ENCODE data around the gene CTSW.

CTSW gene

GRCh38 chr11:65919573-65920371 is 40.1 kb downstream of the CTSW start:
- no peak for TF ChIP-seq POLR2A (IDR thresholded peaks at IDR 0.05; ENCODE audit: low read depth, low read length)
- no peak for FAIRE-seq
- no peak for DNase-seq (ENCODE audit: insufficient read length, low spot score)

GRCh38 chr11:65920372-65920802 is 40.8 kb downstream of the CTSW start:
- DNase-seq (ENCODE audit: insufficient read length, low spot score) (no peak), FAIRE-seq (no peak)
- TF ChIP-seq POLR2A (IDR thresholded peaks at IDR 0.05; ENCODE audit: low read depth, low read length) = no peak

GRCh38 chr11:65921033-65921555 is 41.5 kb downstream of the CTSW start:
- DNase-seq (ENCODE audit: insufficient read length, low spot score) (no peak), FAIRE-seq (no peak)
- no peak for TF ChIP-seq POLR2A (IDR thresholded peaks at IDR 0.05; ENCODE audit: low read depth, low read length)

GRCh38 chr11:65921876-65922275 is 42.2 kb downstream of the CTSW start:
- FAIRE-seq (no peak), DNase-seq (ENCODE audit: insufficient read length, low spot score) (no peak)
- TF ChIP-seq POLR2A (IDR thresholded peaks at IDR 0.05; ENCODE audit: low read depth, low read length) = no peak

- no peak for DNase-seq (ENCODE audit: insufficient read length, low spot score)
- no peak for FAIRE-seq
- TF ChIP-seq POLR2A (IDR thresholded peaks at IDR 0.05; ENCODE audit: low read depth, low read length) = no peak
Measured at GRCh38 chr11:65922565-65922964, 42.9 kb downstream of the CTSW start.

- TF ChIP-seq POLR2A (IDR thresholded peaks at IDR 0.05; ENCODE audit: low read depth, low read length) = no peak
- DNase-seq (ENCODE audit: insufficient read length, low spot score) (no peak), FAIRE-seq (no peak)
Measured at GRCh38 chr11:65925397-65925796, 45.8 kb downstream of the CTSW start.

GRCh38 chr11:65927904-65928397 is 48.3 kb downstream of the CTSW start:
- no peak for TF ChIP-seq POLR2A (IDR thresholded peaks at IDR 0.05; ENCODE audit: low read depth, low read length)
- no peak for DNase-seq (ENCODE audit: insufficient read length, low spot score)
- FAIRE-seq = no peak

GRCh38 chr11:65928667-65929066 is 49.0 kb downstream of the CTSW start:
- FAIRE-seq (no peak), DNase-seq (ENCODE audit: insufficient read length, low spot score) (no peak)

GRCh38 chr11:65931773-65932557 is 52.3 kb downstream of the CTSW start:
- TF ChIP-seq POLR2A (IDR thresholded peaks at IDR 0.05; ENCODE audit: low read depth, low read length) = no peak
- DNase-seq (ENCODE audit: insufficient read length, low spot score) (no peak), FAIRE-seq (no peak)

More at GRCh38 chr11:65928667-65929066, 49.0 kb downstream of the CTSW start:
- TF ChIP-seq POLR2A (IDR thresholded peaks at IDR 0.05; ENCODE audit: low read depth, low read length) = no peak

- DNase-seq (ENCODE audit: insufficient read length, low spot score) (no peak), FAIRE-seq (no peak)
- TF ChIP-seq POLR2A (IDR thresholded peaks at IDR 0.05; ENCODE audit: low read depth, low read length) = no peak
Measured at GRCh38 chr11:65932558-65932919, 52.9 kb downstream of the CTSW start.
